GM23248 (cell line): ENCODE measurements around the gene P2RY12. TPM values are rescaled to one million over a fixed set of nuclear protein-coding genes. Genes with fewer than 3 reads are reported as not detected.

Experiments
- DNase-seq: peaks from one replicate; pipeline ENCODE4 v3.0.0-alpha.2; 2015
- H2AFZ ChIP-seq: fragments of 200-600 bp; sonication (generic); 2 replicates; pipeline ENCODE4 v1.6.1; 2016; ENCODE audit warnings: antibody characterized with exemption
- H3F3A ChIP-seq: fragments of 200-600 bp; sonication (generic); 2 replicates; pipeline ENCODE4 v1.6.1; 2016; ENCODE audit warnings: mild to moderate bottlenecking, antibody characterized with exemption, mixed run types; ENCODE audit not compliant: insufficient read depth
- H3K27ac ChIP-seq: fragments of 200-600 bp; sonication (generic); 2 replicates; pipeline ENCODE4 v1.5.1; 2016; ENCODE audit warnings: mild to moderate bottlenecking
- H3K27me3 ChIP-seq: fragments of 200-600 bp; sonication (generic); replicated peaks from 2 replicates; pipeline ENCODE4 v1.6.1; 2016; ENCODE audit warnings: mild to moderate bottlenecking; ENCODE audit not compliant: insufficient read depth
- H3K36me3 ChIP-seq: fragments of 200-600 bp; sonication (generic); 2 replicates; pipeline ENCODE4 v1.6.1; 2016; ENCODE audit warnings: low read depth, mild to moderate bottlenecking
- H3K4me1 ChIP-seq: fragments of 200-600 bp; sonication (generic); 2 replicates; pipeline ENCODE4 v1.6.1; 2016; ENCODE audit warnings: mild to moderate bottlenecking; ENCODE audit not compliant: insufficient read depth
- H3K4me2 ChIP-seq: fragments of 200-600 bp; sonication (generic); one replicate; pipeline ENCODE4 v1.6.1; 2016; ENCODE audit warnings: mild to moderate bottlenecking; ENCODE audit not compliant: unreplicated experiment
- H3K4me3 ChIP-seq: fragments of 200-600 bp; sonication (generic); 2 replicates; pipeline ENCODE4 v1.5.1; 2016; ENCODE audit warnings: mild to moderate bottlenecking
- H3K79me2 ChIP-seq: fragments of 200-600 bp; sonication (generic); 2 replicates; pipeline ENCODE4 v1.6.1; 2016; ENCODE audit warnings: mild to moderate bottlenecking; ENCODE audit not compliant: insufficient read depth
- H3K9ac ChIP-seq: fragments of 200-600 bp; sonication (generic); 2 replicates; pipeline ENCODE4 v1.6.1; 2016; ENCODE audit warnings: mild to moderate bottlenecking
- H3K9me2 ChIP-seq: fragments of 200-600 bp; sonication (generic); 2 replicates; pipeline ENCODE4 v1.6.1; 2016; ENCODE audit warnings: mixed run types, mild to moderate bottlenecking, moderate library complexity; ENCODE audit not compliant: insufficient read depth
- H3K9me3 ChIP-seq: fragments of 200-600 bp; sonication (generic); one replicate; pipeline ENCODE4 v1.6.1; 2017; ENCODE audit warnings: low read depth
- H4K20me1 ChIP-seq: fragments of 200-600 bp; sonication (generic); 2 replicates; pipeline ENCODE4 v1.6.0; 2016; ENCODE audit not compliant: insufficient read depth
- EZH2 ChIP-seq: fragments of 200-600 bp; sonication (generic); IDR thresholded peaks from 2 replicates; pipeline ENCODE4 v1.6.1; 2018; ENCODE audit warnings: antibody characterized with exemption, mild to moderate bottlenecking; ENCODE audit not compliant: insufficient read depth, poor library complexity, severe bottlenecking
- EZH2phosphoT487 ChIP-seq: fragments of 200-600 bp; sonication (generic); IDR thresholded peaks from 2 replicates; pipeline ENCODE4 v1.6.1; 2018; ENCODE audit warnings: antibody characterized with exemption, moderate library complexity, mild to moderate bottlenecking, low read depth; ENCODE audit not compliant: insufficient read depth
- WGBS, 2 experiments: methylation state at CpG; one replicate each; pipeline ENCODE4 v1.1.6; 2015 to 2017; ENCODE audit warnings: low lambda C conversion rate in 2 of 2, low coverage in 1 of 2; ENCODE audit errors: missing lambda C conversion rate in 2 of 2; 5-methylcytosine and 5-hydroxymethylcytosine counted together
- in situ Hi-C: fragments of 300-500 bp; cut with MboI; formaldehyde crosslinking; loops from 2 replicates; pipeline ENCODE4 v1.15.0; 2020
- polyA plus RNA-seq: library from polyadenylated mRNA; unstranded; fragments of >200 nt; fragmentation: Nextera tagmentation; extraction: Ambion mirVana; gene quantifications from 2 replicates; pipeline ENCODE4 v1.2.1, GENCODE V29; 2016
- total RNA-seq: library from RNA; depleted of rRNA; stranded (reverse); fragments of >200 nt; shearing (Covaris generic); gene quantifications from 2 replicates; pipeline ENCODE4 v1.2.3, GENCODE V29; 2014

The P2RY12 gene
- total and polyA plus RNA-seq, 2 experiments from 2014 or later, result not detected

- TF ChIP-seq EZH2, result no peak
- peak; percentile 96 for TF ChIP-seq EZH2phosphoT487
- no peaks in the 10 kb centered on the region for H3K9me3 ChIP-seq
- H4K20me1 ChIP-seq, result no peaks in the 10 kb centered on the region
- peak overlapping the region; percentile 67 for H3K4me3 ChIP-seq
- peak overlapping the region; percentile 56 for H2AFZ ChIP-seq
- peaks cover 32% of the 10 kb centered on the region for H3F3A ChIP-seq
- peak overlapping the region; percentile 79 for H3K27ac ChIP-seq
- H3K79me2 ChIP-seq, result no peaks in the 10 kb centered on the region
- peak; percentile 98 for DNase-seq
- no peaks in the 10 kb centered on the region for H3K27me3 ChIP-seq
- no peaks in the 10 kb centered on the region for H3K36me3 ChIP-seq
- H3K9ac ChIP-seq, result peak overlapping the region; percentile 42
- peaks cover 63% of the 10 kb centered on the region for H3K4me1 ChIP-seq
- in situ Hi-C loops, result no loop called here
- peak overlapping the region; percentile 92 for H3K4me2 ChIP-seq
- no peaks in the 10 kb centered on the region for H3K9me2 ChIP-seq
- 4 to 6% methylated on average over 7 of the region's 7 CpGs for WGBS, 2 experiments
Measured at GRCh38 chr3:151305060-151305774, 79.3 kb downstream of the P2RY12 start.

- in situ Hi-C loops, result no loop called here
- TF ChIP-seq EZH2phosphoT487 (no peak), EZH2 (no peak)
- no peaks in the 10 kb centered on the region for H4K20me1 ChIP-seq
- no peak overlapping the region for H3K4me2 ChIP-seq
- no peaks in the 10 kb centered on the region for H3K9me3 ChIP-seq
- H3K9ac ChIP-seq, result no peak overlapping the region
- peaks cover 32% of the 10 kb centered on the region for H3F3A ChIP-seq
- H2AFZ ChIP-seq, result no peak overlapping the region
- WGBS, 2 experiments, result 77 to 78% methylated on average over 2 of the region's 2 CpGs
- no peak overlapping the region for H3K4me3 ChIP-seq
- no peaks in the 10 kb centered on the region for H3K27me3 ChIP-seq
- H3K9me2 ChIP-seq, result no peaks in the 10 kb centered on the region
- no peaks in the 10 kb centered on the region for H3K36me3 ChIP-seq
- DNase-seq, result no peak
- no peaks in the 10 kb centered on the region for H3K79me2 ChIP-seq
- H3K4me1 ChIP-seq, result peaks cover 63% of the 10 kb centered on the region
- H3K27ac ChIP-seq, result no peak overlapping the region
Measured at GRCh38 chr3:151303751-151304150, 80.8 kb downstream of the P2RY12 start.

GRCh38 chr3:151301787-151302186 lies 82.8 kb downstream of the P2RY12 start:
- Histone ChIP-seq H3K9me2 (no peaks in the 10 kb centered on the region), H3K79me2 (no peaks in the 10 kb centered on the region), H3K4me1 (peaks cover 43% of the 10 kb centered on the region), H3K9ac (no peak overlapping the region), H3K27me3 (no peaks in the 10 kb centered on the region), H2AFZ (no peak overlapping the region), H4K20me1 (no peaks in the 10 kb centered on the region), H3K9me3 (no peaks in the 10 kb centered on the region), H3K36me3 (no peaks in the 10 kb centered on the region), H3F3A (peaks cover 21% of the 10 kb centered on the region), H3K4me2 (peak overlapping the region; percentile 39), H3K27ac (no peak overlapping the region), H3K4me3 (no peak overlapping the region)
- in situ Hi-C loops, result no loop called here
- TF ChIP-seq EZH2phosphoT487 (0 out of 2 replicates have a peak, but pooled peaks have one; percentile 51), EZH2 (no peak)
- WGBS, 2 experiments, result 29 to 41% methylated on average over 3 of the region's 3 CpGs
- DNase-seq, result peak; percentile 88

- H3K36me3 ChIP-seq, result no peaks in the 10 kb centered on the region
- no peak overlapping the region for H3K9ac ChIP-seq
- H3K27me3 ChIP-seq, result no peaks in the 10 kb centered on the region
- H3K4me3 ChIP-seq, result no peak overlapping the region
- TF ChIP-seq EZH2, result no peak
- no peak for TF ChIP-seq EZH2phosphoT487
- H3K9me3 ChIP-seq, result no peaks in the 10 kb centered on the region
- H3K9me2 ChIP-seq, result no peaks in the 10 kb centered on the region
- peaks cover 31% of the 10 kb centered on the region for H3K4me1 ChIP-seq
- in situ Hi-C loops, result no loop called here
- H3K27ac ChIP-seq, result no peak overlapping the region
- H3K79me2 ChIP-seq, result no peaks in the 10 kb centered on the region
- no peak overlapping the region for H3K4me2 ChIP-seq
- no peaks in the 10 kb centered on the region for H4K20me1 ChIP-seq
- 91 to 92% methylated on average over 1 of the region's 1 CpG for WGBS, 2 experiments
- H3F3A ChIP-seq, result peaks cover 9% of the 10 kb centered on the region
- no peak overlapping the region for H2AFZ ChIP-seq
- DNase-seq, result no peak
Measured at GRCh38 chr3:151300539-151300938, 84.0 kb downstream of the P2RY12 start.
